K562 (cell line): ENCODE results near the gene PFKL. TPM values are rescaled to one million over a fixed set of nuclear protein-coding genes. Genes with fewer than 3 reads are reported as not detected.

ENCODE experiments used
- CBX3 ChIP-seq, 2 experiments: IDR thresholded peaks; 1 replicate in 1 of 2; 2 replicates in 1 of 2; pipeline ENCODE4 v1.6.1; 2012; ENCODE audit warnings: inconsistent platforms in 2 of 2, low read length in 2 of 2, borderline replicate concordance in 1 of 2, control low read depth in 1 of 2
- CBX5 ChIP-seq: IDR thresholded peaks from 2 replicates; pipeline ENCODE4 v1.6.1; 2014; ENCODE audit warnings: low read depth, borderline replicate concordance
- CREM ChIP-seq: IDR thresholded peaks from 2 replicates; pipeline ENCODE4 v1.6.1; 2014; ENCODE audit warnings: antibody characterized with exemption, low read depth
- EP400 ChIP-seq: fragments of 450-650 bp; IDR thresholded peaks from 2 replicates; pipeline ENCODE4 v1.6.1; 2017; ENCODE audit warnings: antibody characterized with exemption, mild to moderate bottlenecking, moderate library complexity
- FOXJ2 ChIP-seq: fragments of 200-800 bp; sonication (Bioruptor generic); IDR thresholded peaks from 2 replicates; pipeline ENCODE4 v1.6.1; 2016; ENCODE audit warnings: missing genetic modification characterization, missing compliant biosample characterization
- GATAD2A ChIP-seq: fragments of 450-650 bp; IDR thresholded peaks from 2 replicates; pipeline ENCODE4 v1.6.1; 2017
- PBX2 ChIP-seq, 2 experiments: IDR thresholded peaks in 1 of 2; conservative IDR thresholded peaks in 1 of 2; 2 replicates each; pipeline ENCODE4 v1.6.1; 2016; ENCODE audit warnings: low read depth in 2 of 2, mild to moderate bottlenecking in 1 of 2, missing compliant biosample characterization in 1 of 2, missing genetic modification characterization in 1 of 2, moderate library complexity in 1 of 2
- PHB2 ChIP-seq: fragments of 450-650 bp; IDR thresholded peaks from 2 replicates; pipeline ENCODE4 v1.6.1; 2017; ENCODE audit warnings: low read depth
- PPARD ChIP-seq: fragments of 250-450 bp; sonication (Bioruptor Pico); IDR thresholded peaks from 2 replicates; pipeline ENCODE4 v1.8.0; 2022; ENCODE audit warnings: inconsistent platforms, mild to moderate bottlenecking, moderate library complexity
- RBM15 ChIP-seq: fragments of 200-400 bp; formaldehyde crosslinking; IDR thresholded peaks from 2 replicates; pipeline ENCODE4 v1.6.1; 2018; ENCODE audit warnings: mild to moderate bottlenecking, low read length, moderate library complexity; ENCODE audit not compliant: insufficient read depth
- TBP ChIP-seq: optimal IDR thresholded peaks from 2 replicates; pipeline ENCODE3; 2011; ENCODE audit warnings: low read depth, low read length, improper control_type of control experiment
- polyA plus RNA-seq, 8 experiments: library from polyadenylated mRNA; depleted of rRNA in 4 of 8; stranded (reverse) in 5 of 8; unstranded in 3 of 8; fragments of >200 nt; fragmentation: Nextera tagmentation in 2 of 8; fragmentation: Illumina TruSeq in 1 of 8; extraction: Ambion mirVana in 2 of 8; extraction: Trizol in 1 of 8; gene quantifications; 2 replicates each; pipeline versions ENCODE4 v1.2.1 to v1.2.3, GENCODE V29; 2011 to 2014; ENCODE audit warnings: inconsistent platforms in 1 of 8, missing spikeins in 1 of 8
- total RNA-seq, 7 experiments: library from RNA; depleted of rRNA in 6 of 7; stranded (reverse); fragments of >200 nt in 6 of 7; fragmentation: Illumina TruSeq in 2 of 7; extraction: Trizol in 2 of 7; gene quantifications; 2 replicates each; pipeline versions ENCODE4 v1.2.1 to v1.2.3, GENCODE V29; 2011 to 2021; ENCODE audit warnings: low replicate concordance in 1 of 7
- TF ChIP-seq, protein P1 (sequence below), 2 experiments: fragments of 450-650 bp in 1 of 2; sonication (generic) in 1 of 2; formaldehyde crosslinking in 1 of 2; IDR thresholded peaks in 1 of 2; conservative IDR thresholded peaks in 1 of 2; 2 replicates each; pipeline versions ENCODE4 v1.6.1 to v1.8.1; 2016 to 2023; ENCODE audit warnings: mild to moderate bottlenecking in 2 of 2, moderate library complexity in 2 of 2, inconsistent platforms in 1 of 2, missing genetic modification reagents in 1 of 2
- TF ChIP-seq, protein P2 (sequence below): conservative IDR thresholded peaks from 2 replicates; pipeline ENCODE4 v1.6.1; 2011; ENCODE audit warnings: low read depth, mild to moderate bottlenecking, low read length; ENCODE audit not compliant: control insufficient read depth

The PFKL gene
- total and polyA plus RNA-seq, 9 of the 15 experiments (the other 6 are each of a cell fraction or from before 2014, with no cell fraction given): 1.1 to 124 (median 45.6) TPM

DNA sequence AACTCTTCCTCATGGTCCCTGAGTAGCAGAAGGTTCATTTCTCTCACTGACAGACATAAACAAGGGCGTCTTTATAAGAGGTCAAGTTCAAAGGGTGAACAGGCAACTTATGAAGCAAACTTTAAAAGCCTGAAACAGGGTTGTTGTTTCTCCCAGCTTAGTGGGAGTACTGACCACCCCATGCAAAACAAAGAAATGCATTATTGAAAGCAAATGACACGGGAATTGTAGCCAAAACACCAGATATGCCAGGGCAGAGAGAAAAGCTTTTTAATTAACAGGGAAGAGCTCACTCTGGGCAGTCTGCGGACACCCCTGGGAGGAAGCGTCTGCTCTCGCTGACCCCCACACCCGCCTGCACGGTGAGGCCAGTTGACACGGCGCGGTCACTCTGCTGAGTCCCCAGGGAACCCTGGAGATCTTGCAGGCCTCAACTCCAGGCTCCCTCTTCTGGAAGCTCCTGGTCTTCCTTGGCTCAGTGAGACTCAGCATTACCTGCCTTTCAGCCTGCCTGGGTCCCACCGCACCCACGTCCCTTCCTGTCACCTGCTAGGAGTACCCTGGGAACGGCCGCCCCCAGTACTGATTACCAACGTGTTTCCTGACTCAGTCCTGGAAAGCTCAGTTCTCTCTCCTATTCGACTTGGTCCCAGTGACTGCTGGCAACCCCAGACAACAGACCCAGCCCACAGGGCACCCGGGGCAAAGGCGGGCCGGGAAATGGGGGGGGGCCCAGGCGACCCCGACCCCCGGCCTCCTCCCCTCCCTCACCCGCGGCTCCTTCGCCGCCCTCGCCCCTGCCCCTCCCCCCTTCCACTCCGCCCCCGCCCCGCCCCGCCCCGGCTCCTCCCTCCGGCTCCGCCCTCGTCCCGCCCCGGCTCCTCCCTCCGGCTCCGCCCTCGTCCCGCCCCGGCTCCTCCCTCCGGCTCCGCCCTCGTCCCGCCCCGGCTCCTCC is 38.4 kb downstream of the PFKL start (continued):
- TF ChIP-seq, protein P1, sequence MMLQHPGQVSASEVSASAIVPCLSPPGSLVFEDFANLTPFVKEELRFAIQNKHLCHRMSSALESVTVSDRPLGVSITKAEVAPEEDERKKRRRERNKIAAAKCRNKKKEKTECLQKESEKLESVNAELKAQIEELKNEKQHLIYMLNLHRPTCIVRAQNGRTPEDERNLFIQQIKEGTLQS (IDR thresholded peaks at IDR 0.05): no peak
- TF ChIP-seq, protein P1 (CRISPR knock-in tag; conservative IDR thresholded peaks at IDR 0.05): no peak
- TF ChIP-seq GATAD2A (no peak), CREM (no peak), FOXJ2 (tag) (no peak), PHB2 (no peak), PPARD (no peak), EP400 (no peak), RBM15 (no peak), TBP (no peak), CBX3 (IDR thresholded peaks at IDR 0.05; ENCODE audit: borderline replicate concordance in 1 of 2, low read length in 2 of 2) (no peak), CBX5 (no peak), PBX2 (CRISPR knock-in tag; IDR thresholded peaks at IDR 0.05; ENCODE audit: low read depth) (no peak), PBX2 (tag; conservative IDR thresholded peaks at IDR 0.05; ENCODE audit: low read depth) (no peak)
- TF ChIP-seq, protein P2, sequence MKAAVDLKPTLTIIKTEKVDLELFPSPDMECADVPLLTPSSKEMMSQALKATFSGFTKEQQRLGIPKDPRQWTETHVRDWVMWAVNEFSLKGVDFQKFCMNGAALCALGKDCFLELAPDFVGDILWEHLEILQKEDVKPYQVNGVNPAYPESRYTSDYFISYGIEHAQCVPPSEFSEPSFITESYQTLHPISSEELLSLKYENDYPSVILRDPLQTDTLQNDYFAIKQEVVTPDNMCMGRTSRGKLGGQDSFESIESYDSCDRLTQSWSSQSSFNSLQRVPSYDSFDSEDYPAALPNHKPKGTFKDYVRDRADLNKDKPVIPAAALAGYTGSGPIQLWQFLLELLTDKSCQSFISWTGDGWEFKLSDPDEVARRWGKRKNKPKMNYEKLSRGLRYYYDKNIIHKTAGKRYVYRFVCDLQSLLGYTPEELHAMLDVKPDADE: no peak
